Measurements from ENCODE around the gene NPR3.

- TF ChIP-seq POLR2A (IDR thresholded peaks at IDR 0.05) = no peak
- no peak for TF ChIP-seq CTCF (IDR thresholded peaks at IDR 0.05)
- TF ChIP-seq POLR2AphosphoS5 (IDR thresholded peaks at IDR 0.05; ENCODE audit: insufficient read depth in 1 of 2, low read depth in 1 of 2) = no peak
Observed at GRCh38 chr5:32678472-32678871, 32.6 kb upstream of the NPR3 start.
